Measurements from ENCODE around the gene APBB2.

Gene APBB2

DNA sequence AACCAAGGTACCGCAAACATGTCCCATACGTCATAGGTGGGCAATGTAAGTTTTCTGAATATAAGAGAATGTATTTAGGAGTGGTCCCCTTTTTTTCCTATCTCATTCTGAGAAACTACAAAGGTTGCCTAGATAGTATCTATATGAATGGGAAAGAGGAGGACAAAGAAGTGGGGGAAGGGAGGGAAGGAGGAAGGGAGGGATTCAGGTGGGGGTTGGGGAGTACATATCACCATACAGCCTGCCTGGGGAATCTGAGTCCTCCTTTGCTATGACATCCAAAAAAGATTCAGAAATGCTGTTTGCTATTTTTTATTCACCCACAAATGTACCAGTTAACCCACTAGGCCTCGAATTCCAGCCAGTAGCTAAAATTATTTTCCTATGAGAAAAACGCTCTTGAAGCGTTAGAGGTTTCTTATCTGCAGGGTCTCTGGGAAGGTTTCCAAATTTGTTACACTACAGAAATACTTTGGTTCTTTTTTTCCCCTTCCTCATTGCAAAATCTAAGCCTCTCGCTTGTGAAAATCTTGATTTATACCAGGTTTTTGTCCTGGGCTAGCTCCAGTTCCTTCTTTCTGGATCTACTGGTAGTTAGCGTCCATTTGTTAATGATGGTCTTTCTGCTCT is 251.7 kb downstream of the APBB2 start:
- DNase-seq, result no peak

DNA sequence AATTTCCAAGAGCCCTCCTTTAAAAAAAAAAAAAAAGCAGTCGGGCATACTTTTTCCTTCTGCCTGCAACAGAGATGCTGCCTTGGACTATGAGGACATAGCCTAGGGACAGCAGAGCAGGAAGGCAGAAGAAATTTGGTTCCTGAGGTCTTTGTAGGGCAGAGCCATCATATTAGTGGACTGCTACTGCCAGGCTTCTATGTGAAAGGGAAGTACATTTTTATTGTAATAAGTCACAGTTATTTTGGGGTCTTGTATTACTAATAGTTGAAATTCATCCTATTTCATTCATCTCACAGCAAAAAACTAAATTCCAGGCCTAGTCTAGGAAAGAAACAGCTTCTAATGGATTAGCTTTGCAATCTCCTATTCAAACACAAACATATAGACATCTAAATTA is 253.4 kb downstream of the APBB2 start:
- DNase-seq, result no peak

DNA sequence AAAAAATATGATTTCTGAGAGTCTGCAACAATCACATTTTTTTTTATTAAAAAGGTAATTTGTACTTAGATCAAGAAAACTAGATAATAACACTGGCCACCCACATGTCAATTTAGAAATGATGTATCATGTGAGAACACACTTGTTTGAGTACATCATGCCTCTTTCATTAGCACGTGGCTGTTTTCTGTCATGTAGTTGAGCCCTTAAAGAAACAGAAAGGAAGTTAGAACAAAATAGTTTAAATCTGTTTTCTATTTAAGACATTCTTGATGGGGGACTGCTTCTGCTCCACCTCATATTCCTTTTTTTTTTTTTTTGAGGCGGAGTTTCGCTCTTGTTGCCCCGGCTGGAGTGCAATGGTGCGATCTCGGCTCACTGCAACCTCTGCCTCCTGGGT is 257.1 kb downstream of the APBB2 start:
- no peak for DNase-seq

DNA sequence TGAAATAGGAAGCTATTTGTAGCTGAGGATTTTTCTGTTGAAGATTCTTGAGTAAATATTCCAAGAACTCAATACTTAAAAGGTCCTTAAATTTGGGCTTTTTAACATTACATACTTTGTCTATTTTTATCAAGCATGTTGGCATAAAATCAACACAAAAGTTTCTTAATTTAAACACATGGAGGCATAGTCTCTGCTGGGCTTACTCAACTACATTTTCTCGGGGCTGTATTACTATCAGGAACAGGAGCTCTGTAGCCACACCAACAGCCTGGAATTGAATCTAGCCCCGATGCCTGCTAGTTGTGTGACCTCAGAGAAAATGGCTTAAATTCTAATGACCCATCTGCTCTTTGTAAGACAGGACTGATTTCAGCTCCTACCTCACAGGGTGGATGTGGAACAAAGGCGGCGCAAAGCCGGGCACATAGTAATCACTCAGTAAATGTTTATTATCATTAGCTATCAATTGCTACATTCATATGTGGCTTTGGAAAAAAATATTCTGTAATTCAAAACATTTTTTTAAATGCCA is 257.6 kb downstream of the APBB2 start:
- DNase-seq, result no peak

DNA sequence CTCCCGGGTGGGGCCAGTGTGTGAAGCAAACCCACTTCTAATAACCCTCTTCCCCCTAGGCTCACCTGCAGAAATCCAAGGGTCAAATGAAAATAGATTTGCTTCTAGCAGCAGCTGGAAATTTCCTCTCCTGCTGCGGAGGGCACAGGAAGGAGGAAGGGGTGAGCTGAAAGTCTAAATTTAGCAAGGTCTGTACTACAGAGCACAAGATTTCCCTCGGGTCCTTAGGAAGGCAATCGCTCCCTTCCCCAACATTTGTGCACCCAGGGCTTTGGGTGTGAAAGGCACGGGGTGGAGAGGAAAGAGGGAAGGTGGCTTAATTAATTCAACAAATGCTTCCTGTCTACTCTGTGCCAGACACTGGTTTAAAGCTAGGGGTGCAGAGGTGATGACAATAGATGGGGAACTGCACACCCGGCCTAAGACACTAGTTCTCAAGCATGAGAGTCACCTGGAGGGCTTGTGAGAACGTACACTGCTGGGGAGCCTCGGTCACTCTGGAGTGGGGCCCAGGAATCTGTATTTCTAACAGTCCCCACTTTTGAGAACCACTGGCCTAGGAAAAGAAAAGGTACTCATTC is 260.2 kb downstream of the APBB2 start:
- no peak for DNase-seq

DNA sequence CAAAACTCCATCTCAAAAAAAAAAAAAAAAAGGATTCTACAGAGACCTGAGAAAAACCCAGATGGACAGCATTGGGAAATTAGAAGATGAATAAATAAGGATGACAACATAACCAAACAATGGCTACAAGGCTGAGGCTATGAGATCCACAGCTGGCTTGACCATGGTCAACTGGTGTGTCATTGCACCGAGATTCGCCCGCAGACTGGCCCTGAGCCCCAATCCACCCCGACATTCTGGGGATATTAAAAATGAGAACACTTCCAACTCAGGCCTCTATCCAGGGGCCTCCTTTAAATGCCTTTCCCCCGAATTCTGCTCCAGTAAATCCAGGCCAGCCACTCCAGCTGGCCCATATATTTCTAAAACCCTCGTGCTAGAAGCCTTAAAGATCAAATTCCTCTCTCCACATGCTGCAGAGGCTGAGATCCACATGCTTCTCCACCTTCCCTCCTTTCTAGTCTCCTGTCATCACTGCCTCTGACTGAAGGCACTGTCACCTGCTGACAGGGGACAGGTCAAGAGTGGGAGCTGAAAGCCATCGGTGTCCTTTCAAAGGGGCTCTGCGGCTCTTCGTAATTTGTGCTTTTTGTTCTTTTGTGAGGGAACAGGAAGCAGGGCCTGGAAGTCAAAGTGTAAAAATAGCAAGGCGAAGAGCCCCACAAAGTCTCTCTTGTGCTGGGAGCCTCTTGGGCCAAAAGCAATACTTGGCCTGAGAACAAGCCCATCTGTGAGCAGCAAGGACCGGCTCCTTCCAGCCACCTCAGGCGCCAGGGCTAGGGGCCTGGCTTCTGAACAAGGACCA is 260.9 kb downstream of the APBB2 start:
- DNase-seq, result no peak

DNA sequence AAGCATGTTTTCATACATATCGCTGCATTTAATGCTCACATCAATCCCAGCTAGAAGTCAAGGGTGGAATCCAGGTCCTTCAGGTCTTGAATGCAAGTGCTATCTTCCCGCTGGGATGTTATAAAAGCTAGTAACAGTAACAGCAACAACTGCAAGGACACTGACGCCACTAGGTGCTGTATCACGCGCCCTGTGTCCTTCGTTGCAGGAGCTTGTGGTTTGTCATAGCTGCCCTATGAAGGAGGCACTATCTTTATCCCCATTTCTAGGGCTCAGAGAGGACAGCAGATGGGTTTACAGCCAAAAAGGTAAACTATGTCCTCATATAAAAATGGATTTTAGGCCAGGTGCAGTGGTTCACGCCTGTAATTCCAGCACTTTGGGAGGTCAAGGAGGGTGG is 261.7 kb downstream of the APBB2 start:
- DNase-seq, result no peak

DNA sequence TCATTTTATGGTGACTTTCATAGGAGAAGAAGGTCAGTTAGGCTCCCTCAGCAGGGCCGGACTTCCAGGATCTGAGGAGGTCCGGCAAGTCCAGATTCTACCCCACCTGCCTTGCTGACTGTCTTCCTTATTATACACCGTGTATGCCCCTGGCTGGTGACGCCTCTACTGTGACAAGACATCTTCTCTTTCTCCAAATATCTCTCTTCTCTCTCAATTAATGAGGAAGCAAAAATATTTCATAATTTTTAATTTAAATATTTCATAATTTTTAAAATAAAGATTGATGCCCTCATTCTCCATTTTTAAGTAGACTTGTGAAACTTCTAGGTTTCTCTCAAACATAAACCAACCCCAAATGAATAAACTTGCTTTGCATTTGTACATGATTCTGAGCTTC is 262.1 kb downstream of the APBB2 start:
- DNase-seq, result no peak

DNA sequence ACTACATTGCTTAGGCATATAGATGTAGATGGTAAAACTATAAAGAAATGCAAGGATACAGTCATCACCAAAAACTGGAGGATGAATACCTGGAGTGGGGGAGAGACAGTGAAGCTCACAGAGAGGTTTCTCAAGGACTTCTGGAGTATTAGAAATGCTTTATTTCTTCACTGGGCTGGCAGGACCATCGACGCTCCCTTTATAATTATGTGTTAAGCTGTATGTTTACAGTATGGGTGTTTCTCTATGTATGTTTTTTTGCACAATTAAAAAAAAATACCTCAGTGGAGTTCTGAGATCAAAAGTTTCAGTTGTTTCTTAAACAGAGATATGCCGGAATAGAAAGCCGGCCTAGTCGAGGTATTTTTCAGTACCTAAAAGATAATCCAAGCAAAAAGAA is 263.3 kb downstream of the APBB2 start:
- DNase-seq, result no peak

DNA sequence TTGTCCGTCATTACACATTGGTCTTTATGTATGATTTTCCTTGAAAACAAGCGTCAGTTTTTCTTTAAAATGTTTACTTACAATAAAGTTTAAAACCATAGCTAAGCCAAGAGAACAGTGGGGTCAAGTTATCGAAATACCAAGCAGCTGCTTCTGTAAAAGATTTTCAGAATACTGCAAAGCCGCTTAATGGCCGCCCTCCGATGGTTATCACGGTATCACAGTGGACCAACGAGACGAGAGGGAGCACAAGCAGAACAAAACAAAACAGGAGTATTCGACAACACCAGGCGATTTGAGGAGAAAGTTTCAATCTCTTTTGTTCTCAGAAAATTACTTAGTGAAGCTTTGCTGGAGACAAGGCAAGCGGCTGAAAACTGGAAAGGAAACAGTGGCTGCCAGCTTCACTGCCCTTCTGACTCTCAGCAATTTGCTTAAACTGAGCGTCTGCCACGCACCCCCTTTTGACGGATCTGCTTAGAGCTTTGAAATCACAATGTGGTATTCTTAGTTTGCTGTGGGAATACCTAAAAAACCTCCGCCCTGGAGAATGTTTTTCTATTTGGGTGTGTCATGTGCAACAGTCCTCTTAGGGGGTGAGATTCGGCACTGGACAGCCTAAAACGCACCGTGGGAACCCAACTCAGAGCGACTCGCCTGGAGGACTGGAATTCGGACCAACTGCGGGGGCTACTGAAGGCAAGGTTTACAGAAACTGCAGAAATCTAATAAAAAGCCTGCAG is 264.8 kb downstream of the APBB2 start:
- DNase-seq, result no peak

DNA sequence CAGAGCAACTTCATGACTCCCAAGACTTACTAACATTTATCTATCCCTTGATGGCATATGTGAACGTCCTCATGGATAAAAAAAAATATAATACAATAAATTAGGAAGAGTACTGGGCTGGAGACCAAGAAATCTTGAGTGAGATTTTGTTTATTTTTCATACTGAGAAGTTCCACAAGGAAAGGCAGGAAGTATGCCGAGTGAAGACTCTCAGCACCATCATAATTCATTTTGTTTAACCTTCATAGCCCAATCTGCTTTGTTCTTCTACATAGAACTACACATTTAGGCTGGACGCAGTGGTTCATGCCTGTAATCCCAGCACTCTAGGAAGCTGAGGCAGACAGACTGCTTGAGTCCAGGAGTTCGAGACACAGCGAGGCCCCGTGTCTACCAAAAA is 266.3 kb downstream of the APBB2 start:
- no peak for DNase-seq

DNA sequence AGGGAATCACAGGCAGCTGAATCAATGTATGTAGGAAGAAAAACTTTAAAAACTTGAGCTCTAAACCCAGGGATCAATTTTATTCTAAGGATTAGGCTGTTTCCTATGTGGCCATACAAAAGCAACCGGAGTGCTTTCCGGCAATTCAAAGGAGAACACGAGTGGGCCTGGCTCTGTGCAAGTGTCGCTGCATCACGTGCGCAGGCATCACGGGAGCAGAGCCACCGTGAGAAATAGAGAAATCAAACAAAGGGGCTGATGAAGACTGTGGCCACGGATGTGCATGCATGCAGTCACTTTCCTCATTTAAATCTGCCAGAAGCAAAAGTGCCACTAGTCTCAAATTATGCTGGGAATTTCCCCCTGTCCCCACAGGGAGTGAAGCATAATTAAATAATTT is 267.7 kb downstream of the APBB2 start:
- DNase-seq, result no peak

DNA sequence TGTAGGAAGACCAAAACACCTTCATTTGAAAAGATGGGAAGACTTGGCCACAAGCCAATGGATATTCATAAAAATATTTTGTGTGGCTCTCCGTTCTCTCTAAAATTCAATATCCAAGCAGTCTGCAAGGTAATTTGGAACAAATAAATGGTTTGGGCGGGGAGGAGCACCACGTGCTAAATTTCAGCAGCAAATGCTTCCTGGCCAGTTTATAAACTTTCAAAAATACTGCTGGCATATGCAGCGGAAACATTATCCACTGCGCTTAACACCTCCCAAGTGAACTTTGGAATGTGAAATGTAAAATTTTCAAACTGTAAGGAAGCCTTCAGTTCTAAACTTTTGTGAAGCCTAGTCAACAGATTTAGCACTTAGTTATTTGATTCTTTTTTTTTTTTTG is 273.6 kb downstream of the APBB2 start:
- DNase-seq, result no peak

DNA sequence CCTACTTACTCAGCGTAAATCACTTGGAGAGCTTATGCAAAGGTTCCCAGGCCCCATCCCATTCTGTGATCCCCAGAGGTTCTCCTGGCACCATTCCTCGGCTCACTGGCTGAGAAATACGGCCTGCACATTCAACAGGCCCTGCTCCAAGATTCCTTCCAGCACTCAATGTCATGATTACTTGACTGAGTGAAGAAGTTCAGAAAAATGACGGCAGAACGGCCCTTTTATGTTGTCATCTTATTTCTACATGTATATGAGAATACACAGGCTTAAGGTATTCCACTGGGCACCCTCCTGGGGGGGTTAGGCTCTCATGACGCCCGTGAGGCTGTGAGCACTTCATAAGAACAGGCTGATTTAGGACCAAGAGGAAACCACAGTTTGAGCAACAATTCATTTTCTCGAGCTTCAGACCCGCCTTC is 274.0 kb downstream of the APBB2 start:
- no peak for DNase-seq

DNA sequence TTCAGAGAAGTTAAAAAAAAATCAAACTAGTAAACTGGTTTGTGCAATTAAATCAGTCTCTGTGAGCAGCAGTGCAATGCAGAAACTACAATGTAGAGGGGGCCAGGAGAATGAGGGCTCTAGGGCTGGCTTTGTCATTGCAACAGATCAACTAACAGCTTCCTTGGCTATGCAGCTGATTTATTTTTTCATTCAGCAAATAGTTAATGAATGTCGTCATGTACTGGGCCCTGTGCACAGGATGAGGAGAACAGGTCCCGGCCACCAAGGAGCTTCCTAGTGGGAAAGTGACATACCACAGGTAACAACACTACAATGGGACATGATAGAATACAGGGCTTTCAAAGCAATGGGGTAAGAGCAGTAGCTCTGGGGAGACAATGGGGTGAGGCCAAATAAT is 274.5 kb downstream of the APBB2 start:
- no peak for DNase-seq

DNA sequence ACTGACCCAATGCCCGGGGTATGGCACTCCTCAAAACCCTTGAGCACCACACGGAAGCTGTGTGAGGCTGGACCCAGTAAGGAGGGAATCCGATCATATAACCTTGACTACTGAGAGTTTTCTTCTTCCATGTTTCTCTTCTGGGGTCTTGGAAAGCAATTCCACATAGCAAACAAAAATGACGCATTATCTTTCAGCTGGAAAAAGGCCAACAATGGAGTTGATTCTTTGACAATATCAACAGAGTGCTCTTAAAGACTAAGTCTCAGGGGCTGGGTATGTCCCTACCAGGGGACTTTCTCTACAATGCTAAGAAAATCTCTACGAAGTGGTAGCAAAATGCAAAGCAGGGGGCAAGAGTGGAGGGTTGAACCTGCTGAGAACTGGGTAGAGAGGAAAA is 276.0 kb downstream of the APBB2 start:
- DNase-seq, result no peak

DNA sequence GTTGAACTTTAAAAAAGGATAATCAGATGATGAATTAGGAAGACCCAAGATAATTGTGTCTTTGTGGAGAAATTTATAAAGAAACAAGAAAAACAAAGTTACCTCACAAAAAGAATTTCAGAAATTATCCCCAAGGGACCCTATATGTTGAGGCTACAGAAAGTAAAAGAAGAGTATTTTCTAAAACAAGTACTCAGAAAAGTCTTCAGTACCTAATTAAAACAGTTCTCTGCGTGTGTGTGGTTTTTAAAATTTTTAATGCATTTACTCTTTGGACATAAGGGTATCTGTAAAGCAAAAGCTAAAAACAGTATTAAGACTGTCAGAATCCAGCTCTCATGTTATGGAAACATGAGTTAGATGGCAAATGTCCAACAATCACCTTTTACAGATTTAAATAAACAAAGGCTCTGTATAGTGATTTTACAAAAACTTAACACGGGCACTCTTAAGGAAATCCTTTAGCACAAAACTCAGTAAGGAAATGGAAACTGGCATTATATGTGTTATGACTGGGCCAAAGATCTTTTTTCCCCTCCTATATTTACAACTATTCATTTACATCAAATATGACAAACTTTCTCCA is 277.1 kb downstream of the APBB2 start:
- no peak for DNase-seq

DNA sequence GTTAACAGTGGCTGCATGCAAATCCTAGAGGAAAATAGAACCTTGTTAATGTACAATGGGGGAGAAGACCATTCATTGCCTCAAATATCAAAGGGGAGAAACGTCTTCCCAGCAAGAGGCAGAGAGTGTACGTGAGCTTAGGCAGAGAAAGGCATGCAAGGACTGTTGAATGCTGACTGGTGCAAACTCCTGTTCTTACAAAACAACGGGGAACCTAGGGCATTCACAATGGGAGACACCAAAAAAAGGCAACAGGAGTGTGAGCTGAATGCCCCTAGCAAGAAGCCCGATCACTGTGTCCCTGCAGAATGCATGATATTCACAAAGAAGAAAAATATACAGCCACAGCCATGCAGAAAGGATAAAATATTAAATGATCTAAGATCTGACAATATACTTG is 279.7 kb downstream of the APBB2 start:
- no peak for DNase-seq

DNA sequence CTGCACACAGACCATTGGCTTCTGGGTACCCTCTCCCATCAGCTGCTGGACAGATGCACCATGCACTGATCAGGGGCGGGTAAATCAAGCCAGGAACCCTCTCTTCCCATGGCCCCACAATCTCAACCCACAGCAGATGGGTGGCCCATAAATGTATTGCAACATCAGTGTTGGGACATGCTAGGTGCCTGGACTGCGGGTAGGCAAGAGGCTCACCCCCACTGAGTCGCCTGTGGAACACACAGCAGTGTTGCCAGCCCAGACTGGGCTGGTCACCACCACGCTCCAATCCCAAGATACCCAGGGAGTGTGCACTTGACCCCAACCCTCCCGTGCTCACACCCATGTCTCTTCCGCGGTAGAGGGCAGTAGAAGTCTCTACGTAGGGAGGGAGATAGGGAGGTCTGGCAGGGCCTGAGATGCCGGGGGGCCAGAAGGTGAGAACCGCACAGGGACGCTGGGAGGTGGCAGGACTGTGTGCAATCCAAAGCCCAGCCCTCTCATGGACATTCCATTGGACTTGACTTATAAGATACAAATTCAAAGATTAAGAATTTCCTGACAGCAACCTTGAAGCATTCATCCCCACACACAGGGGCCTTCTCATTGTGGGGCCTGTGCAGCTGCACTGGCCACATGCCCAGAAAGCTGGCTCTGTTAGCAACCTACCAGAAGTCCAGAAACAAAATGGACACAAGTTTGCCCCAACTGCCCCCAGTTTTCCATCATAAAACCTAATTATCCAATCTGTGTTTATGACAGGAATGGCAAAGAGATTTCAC is 280.9 kb downstream of the APBB2 start:
- no peak for DNase-seq

DNA sequence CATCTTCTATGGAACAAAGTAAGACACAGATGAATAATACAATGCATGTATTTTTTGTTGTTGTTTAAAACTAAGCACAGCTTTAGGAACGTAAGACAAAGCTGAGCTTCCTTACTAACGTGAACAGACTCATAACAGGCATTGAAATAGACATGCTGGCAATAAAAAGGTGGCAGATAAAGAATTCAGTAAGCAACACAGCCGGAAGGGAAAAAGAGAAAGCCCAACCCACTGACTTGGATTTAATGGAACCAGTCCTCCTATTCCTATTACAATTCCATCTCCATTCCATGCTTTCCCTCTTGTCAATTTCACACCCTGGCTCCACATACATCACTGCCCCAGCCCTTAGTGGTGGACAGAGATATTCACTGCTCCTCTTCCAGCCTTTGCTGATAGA is 282.5 kb downstream of the APBB2 start:
- DNase-seq, result no peak

DNA sequence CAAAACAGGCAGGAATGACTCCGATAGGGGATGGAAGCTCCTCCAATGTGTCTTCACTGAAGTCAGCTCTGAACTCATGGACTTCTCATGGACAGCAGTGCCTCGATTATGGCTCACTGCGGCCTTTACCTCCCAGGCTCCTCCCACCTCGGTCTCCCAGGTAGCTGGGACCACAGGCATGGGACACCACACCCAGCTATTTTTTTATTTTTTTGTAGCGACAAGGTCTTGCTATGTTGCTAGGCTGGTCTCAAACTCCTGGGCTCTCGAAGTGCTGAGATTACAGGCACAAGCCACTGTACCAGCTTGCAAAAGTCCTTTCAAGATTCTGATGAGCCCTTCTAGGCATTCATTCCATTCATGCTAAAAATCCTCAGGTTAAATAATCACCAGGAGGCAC is 283.1 kb downstream of the APBB2 start:
- DNase-seq, result no peak

DNA sequence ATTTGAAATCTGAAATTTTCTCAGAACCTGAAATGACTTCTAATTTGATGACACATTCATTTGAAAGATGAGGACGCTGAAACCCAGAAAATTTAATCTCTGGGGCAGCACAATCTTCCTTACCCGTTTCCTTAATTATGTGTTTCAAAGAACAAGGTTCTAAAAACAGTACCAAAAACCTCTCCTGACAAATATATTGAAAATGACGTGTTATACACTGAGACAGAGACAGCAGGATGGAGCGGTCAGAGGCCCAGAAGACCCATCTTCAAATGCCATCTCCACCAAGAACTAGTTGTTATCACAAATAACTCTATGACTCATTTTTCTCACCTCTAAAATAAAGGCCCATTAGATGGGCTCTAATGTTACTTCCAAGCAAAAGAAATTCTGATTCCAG is 287.3 kb downstream of the APBB2 start:
- no peak for DNase-seq
